NCI-H2196 (cell line): ENCODE data around the gene SLFNL1.

ENCODE experiments used
- DNase-seq: peaks from one replicate; lab custom pipeline; 2025; ENCODE audit not compliant: unreplicated experiment; lab: John Stamatoyannopoulos, UW

Gene SLFNL1

DNA sequence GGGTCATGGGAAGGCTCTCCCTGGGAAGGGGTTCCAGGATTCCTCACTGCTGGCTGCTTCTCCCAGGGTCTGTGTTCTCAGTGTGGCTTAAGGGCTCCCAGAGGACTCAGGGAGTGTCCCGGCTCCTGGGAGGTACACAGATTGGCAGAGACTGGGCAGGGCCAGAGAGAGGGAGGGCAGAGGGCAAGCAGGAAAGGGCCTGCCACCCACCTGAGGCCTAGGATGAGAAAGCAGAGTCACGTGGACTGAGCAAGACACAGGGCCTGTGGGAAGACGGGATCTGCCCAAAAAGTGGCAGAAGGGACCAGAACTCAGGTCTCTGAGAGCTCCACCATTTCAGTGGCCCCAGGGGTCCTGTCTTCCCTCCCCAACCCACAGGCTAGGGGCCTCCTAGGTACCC is 871 bp downstream of the SLFNL1 start:
- DNase-seq, result no peak

DNA sequence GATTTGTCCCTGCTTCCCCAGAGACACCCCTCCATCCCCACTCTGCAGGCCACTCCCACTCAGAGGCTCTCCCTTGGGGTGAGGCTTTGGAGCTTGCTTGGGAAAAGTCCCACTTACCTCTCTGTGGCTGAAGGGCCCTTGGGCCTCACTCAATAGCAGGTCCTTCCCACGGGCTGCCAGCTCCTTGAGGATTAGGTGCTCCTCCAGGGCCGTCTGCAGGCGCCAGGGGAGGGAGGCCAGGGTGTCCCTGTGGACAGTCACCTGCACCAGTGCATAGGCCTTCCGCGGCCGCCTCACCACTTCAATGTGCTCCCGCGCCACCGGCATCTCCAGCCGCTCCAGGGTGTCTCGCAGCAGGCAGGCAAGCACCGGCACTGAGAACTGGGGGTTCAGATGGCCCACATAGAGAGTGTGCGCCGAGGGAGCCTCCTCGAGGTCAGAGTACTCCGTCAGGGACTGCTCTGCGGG is 1.4 kb downstream of the SLFNL1 start:
- no peak for DNase-seq

DNA sequence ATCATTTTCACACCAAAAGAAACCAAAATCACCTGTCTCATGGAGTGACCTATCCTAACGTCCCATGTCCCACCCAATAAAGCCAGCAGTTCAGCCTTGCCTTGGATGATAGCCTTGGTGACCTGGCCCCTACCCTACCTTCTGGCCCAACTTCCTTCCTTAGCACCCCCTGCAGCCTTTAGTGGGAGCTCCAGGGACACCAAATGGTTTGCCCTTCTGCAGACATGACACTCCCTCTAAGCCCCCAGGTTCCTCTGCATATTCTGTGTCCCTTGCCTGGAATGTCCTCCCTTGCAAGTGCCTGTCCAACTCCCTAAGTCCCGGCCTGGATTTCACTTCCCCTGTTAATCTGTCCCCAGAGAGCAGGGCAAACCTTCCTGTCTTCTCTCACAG is 2.2 kb downstream of the SLFNL1 start:
- DNase-seq, result no peak

DNA sequence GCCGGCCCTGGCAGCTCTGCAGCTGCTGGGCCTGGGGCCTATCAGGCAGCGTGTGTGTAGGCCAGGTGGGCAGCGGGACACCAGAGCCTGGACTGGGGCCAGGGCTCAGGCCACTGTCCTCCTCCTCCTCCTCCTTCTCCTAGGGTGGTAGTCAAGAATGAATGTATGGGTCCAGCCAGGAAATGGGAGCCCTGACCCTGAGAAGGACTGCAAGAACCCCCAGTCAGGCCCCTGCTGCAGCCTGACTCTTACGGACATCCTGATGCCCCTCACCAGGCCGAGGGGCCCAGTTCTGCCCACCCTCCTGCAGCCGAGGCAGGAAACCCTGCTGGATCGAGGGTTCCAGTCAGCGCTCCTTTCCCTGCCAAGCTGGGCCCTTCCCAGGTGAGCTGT is 3.5 kb downstream of the SLFNL1 start:
- DNase-seq, result no peak

DNA sequence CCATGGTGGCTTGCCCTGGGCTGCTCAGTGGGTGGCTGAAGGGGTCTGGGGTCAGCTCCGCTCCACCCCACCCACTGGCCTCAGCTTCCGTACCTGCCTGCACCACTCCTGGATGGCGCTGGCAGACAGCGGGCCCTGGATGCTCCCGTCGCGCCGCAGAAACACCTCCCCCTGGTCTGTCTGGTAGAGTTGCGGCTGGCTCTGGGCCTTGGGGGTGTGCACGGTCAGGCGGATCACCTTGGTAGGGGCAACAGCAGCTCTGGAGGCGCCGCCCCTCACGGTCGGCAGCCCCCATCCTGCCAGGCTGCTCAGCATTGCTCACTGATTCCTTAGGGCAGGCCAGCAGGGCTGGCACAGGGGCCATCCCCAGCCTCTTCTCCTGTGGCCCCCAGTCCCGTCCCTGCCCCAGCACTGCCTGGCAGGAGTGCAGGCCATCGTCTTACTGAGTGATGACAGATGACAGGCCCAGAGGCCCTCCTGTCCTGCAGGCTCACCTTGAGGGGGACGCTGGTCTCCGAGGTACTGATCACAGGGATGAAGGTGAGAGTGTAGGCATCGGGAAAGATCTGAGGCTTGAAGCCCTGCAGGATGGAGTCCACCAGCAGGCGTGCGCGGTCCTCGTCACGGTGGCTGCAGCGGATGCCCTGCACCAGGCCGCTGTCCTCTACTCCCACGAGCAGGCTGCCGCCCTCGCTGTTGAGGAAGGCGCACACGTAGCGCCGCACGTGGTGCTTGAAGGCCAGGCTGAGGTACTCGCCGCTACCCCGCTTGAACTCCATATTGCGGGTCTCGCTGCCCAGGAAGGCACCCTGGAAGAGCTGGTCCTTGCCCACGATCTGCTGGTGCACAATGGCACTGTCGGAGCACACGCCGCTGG is 4.1 kb downstream of the SLFNL1 start:
- DNase-seq, result no peak

DNA sequence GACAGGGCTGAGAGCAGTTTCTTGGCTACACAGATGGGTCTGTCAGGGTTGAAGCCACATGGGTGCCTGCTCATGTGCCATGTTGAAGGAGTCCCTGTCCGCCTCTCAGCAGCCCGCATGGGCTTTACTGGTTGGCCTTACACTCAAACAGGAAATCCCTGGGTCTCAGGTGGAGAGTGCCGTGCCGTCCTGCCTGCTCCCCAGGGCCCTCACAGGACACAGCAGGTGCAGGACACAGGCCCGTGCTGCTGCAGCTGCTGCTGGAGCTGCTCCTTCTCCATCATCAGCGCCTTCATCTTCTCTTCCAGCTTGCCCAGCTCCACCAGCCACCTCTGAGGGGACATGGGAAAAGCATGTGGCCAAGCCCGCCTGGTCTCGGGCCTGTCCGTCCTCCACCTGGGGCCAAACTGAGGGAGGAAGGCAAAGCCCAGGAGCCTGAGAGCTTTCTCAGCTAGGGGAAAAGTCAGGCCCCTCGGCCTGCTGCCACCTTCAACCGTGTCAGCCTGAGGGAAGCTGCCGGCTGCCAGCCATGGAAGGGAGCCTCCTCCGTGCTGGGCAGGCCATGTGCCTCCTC is 5.5 kb downstream of the SLFNL1 start:
- no peak for DNase-seq

DNA sequence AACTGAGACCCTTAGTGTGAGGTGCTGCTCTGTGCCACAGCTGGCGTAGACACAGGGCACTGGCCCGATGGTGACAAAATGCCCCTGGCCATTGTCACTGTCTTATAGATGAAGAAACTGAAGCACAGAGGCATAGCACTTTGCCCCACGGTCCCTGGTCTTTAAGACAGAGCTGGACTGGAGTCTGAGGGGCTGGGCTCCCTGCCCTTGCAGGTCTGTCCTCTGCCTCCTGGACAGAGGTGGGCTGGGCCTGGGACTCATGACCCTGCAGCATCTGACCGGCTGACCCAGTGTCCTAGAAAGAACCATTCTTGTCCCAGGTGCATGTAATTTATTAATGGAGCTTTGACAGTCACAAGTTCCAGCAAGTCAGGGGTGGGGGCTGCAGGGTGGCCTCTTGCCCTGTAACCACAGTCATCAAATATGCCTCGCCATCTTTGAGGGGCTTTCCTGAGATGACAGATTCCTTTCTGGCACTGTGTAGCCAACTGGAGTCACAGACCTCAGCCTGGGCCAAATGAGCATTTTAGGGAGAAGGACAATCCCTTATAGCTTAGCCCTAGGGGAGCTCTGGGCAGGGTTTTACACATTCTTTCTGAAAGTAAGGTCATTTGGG is 6.1 kb downstream of the SLFNL1 start:
- no peak for DNase-seq

DNA sequence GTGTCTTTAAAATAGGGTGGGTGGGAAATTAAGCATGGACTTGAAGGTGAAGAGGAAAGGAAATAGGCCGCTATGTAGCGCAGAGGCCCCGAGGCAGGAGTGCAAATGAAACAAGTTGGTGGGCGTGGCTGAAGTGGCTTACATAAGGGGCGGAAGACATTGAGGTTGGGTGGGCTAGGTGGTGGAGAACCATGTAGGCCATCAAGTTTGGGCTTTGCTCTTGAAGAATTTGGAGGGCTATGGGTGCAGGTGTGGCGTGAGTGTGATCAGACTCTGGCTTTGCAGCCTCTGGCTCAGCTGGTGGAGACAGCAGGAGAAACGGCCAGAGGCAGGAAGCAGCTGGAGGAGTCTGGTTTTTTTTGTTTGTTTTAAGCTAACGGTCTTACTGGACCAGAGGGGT is 6.7 kb downstream of the SLFNL1 start:
- DNase-seq, result no peak

DNA sequence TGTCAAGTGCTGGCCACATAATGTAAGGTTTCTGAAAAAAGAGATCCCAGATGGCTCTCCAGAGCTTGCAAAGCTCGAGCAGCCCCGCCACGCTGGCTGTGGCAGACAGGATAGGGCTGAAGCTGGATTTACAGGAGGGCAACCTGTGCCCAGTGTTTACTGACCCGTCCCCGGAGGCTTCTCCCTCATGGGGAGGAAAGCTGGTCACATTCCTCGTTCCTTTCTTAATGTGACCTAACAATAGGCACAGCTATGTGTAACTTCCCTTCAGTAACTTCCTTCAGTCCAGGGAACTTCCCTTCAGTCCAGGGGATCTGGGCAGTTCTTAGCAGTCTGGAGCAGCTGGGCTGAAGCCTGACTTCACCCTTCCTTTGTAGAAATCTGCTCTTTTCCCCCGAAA is 7.7 kb downstream of the SLFNL1 start:
- no peak for DNase-seq

DNA sequence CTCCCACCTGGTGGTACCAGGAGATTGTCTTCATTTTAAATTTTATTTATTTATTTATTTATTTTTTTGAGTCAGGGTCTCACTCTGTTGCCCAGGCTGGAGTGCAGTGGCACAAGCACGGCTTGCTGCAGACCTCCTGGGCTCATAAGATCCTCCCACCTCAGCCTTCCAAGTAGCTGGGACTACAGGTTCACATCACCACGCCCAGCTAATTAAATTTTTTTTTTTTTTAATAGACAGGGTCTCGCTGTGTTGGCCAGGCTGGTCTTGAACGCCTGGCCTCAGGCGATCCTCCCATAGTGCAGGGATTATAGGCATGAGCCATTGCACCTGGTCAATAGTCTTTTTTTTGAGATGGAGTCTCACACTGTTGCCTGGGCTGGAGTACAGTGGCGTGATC is 8.5 kb downstream of the SLFNL1 start:
- DNase-seq, result no peak

DNA sequence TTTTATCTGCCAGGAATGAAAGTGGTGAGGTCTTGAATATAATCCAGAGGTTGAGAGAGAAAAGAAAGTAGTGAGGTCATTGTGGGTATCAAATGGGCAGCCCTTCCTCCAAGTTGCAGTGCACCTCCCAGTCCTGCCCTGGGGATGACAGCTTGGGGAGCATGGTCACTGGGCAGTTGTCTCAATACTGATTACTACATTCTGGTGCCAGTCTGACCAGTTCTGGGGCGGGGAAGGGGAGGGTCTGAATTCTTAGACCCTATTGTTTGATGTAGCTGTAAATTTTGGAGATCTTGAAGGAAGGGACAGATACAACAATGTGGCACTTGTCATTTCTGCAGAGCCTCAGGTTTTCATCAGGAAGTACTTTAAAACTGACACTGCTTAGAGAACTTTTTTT is 11.2 kb downstream of the SLFNL1 start:
- no peak for DNase-seq

DNA sequence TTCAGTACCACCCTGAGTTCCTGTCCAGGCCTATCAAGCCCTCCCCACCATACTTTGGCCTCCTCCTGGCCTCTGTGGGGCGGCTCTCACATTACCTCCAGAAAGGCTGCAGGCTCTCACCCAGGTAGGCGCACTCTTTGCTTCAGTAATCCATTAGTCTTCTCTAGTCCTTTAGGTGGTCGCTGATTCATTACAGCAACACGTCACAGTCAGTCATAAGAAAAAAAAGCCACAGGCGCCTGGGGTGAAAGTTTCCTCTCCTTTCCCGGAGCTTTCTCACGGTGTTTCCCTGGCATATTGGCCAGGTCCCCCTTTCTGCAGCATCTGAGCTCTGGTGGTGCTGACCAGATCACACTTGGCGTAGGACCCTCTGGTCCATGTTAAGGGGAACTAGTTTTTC is 12.1 kb downstream of the SLFNL1 start:
- no peak for DNase-seq

DNA sequence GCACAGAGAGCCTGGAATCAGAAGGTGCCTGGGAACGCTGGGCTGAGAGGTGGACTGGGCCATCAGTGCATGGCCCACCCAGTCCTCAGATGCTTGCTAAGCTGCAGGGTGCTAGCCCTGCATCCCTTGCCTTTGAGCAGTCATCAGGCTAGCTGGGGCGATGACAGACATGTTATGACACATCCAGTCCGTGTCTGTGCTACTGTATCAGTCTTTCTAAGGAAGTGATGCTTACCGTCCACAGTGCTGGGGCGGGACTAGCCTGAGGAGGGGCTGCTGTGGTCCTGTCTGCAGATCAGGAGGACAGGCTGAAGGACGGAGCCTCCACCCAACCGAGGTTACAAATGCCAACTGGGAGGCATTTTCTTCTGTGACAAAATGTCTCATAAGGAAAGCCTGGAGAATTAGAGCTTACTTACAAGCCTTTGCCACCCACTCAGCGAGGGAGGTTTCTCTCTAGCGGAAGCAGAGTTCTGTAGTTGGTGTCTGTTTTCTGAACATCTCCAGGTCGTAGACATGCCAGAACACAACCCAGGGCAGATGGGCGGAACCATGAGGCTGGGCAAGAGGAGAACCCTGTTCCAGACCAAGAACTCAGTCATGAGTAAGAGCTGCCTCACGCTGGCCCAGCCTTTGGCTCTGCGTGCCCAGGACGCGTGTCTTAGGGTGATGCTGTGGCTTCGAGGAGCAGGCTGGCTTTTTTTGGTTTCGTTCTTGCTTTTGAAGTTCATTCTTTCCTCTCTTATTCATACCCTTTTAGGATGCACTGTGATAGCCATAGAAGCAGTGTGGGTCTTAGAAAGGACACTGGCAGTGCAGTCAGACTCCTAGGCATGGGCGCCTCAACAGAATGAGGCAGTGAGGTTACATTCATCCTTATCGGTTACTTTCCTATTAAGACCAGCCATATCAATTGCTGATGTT is 14.3 kb downstream of the SLFNL1 start:
- no peak for DNase-seq

DNA sequence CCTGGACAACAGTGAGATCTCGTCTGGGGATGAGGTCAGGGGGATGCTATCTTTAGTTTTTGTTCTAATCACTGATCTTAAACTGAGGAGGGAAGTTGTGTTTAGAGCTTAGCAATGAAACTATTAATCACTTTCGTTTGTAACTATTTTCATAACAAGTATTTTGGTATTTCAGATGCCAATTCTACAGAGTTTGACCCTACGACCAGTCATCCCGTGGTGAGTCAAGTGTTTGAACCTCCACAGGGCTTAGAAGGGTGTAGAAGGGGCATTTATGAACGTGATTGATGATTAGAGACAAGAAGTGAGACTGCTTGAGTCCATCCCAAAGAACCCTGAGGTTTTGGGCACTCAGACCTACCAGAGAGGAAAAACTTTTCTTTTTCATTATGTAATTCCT is 15.6 kb downstream of the SLFNL1 start:
- no peak for DNase-seq

DNA sequence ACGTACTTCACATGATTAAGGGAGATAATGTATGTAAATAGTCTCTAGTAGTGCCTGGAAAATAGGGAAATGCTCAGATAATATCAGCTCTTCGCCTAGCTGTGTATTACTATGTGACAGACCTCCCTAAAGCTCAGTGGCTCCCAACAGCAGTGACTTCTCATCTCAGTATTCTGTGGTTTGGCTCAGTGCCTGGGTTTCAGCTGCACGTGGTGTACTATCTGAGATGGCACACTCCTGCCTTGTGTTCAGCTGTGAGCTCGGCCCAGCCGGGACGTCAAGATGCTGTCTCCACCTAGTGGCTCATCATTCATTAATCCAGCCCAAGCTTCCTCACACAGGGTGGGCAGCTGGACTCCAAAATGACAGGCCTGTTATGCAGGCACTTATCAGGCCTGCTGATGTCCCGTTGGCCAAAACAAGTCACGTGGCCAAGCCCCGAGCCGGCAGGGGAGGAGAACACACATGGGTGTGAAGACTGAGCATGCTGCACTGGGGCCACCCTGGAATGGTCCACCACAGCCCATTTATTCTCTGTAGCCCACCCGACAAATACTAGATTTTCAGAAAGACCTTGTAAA is 17.8 kb downstream of the SLFNL1 start:
- DNase-seq, result peak; percentile 96

DNA sequence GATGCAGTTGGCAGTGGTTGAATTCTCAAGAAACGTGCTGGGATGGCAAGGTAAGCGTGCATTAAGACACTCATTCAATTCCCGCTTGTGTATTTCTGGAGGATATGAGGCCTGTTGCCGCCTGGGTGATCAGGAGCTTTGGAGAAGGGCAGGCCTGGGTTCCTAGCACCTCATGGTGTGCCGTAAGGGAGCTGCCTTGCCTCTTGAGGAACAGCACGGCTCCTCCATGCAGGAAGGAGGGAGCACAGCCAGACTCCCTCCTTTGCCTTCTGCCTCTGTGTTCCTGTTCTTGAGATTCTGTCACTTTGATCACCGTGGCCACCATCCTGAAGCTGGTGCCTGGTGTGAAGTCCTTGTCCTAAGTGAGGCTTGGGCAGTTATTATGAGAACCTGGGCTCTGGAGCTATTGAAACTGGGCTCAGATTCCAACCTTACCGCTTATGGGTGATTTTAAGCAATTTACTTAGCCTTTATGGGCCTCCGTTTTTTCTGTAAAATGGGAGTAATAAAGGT is 18.3 kb downstream of the SLFNL1 start:
- no peak for DNase-seq

DNA sequence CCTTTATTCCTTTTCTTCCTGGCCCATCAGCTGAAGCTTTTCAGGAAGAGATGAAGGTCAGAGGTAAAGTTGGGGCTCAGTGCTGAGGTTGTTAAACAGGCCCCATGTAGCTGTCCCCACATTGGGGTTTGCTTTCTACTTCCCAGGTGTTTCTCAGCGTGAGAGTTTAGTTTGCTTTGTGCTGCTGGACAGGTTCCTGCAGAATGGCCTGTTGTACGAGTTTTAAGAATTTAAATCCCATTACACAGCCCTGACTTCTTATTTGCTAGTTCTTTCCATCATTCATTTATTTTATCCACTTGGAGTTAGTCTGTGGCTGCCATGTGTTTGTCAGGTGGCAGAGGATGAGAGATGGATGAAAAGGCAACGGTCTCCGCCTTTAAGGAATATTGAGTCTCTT is 22.9 kb downstream of the SLFNL1 start:
- DNase-seq, result no peak

DNA sequence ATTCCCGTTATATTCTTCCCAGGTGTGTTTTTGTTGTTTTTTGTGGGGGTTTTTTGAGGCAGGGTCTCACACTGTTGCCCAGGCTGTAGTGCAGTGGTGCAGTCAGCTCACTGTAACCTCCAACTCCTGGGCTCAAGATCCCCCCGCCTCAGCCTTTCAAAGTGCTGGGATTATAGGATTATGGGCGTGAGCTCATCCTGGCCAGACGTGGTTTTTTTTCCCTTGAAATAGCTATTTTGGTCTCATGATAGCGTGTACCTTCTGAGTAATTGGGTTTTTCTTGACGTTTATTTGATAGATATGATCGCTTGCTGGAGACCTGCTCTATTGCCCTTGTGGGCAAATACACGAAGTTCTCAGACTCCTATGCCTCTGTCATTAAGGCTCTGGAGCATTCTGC is 24.4 kb downstream of the SLFNL1 start:
- DNase-seq, result no peak

DNA sequence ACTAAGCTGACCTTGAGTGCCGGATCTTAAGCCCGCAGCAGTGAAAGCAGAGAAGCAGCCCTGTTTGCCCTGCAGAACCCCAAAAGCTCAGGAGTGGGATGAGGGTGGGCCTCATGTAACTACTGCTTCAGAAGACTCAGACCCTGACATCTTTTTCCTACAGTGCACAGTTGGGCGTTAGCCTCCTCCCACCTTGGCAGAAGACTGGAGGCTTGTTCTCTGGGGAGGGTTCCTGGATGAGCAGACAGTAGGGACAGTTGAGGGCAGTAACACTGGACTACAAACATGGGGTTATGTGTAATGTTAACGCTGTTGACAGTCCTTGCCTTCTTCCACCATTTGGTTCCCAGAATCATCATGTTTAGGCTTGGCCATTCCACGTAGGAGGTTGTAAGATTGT is 32.5 kb downstream of the SLFNL1 start:
- no peak for DNase-seq

DNA sequence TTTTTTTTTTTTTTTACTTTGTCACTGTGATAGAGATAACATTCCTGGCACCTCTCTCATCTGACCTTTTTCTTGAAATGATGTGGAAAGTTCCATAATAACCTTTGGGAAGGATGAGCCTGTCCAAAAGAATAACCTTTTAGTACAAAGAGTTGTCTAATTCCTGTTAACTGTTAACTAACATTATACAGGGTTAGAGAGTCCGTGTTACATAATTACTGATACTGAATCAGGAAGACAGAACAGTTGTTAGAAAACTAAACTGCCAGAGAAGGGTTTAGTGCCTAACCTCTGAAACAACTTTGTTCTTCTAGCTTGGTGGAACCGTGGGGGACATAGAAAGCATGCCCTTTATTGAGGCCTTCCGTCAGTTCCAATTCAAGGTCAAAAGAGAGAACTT is 33.2 kb downstream of the SLFNL1 start:
- no peak for DNase-seq
